HepG2 (cell line): ENCODE results near the gene SERAC1. TPM values are rescaled to one million over a fixed set of nuclear protein-coding genes. Genes with fewer than 3 reads are reported as not detected.

Source experiments
- ATAC-seq: fragments of 200-7000 bp; cut with Tn5 transposase; 3 replicates; pipeline ENCODE4 v1.9.1; 2020; ENCODE audit warnings: mild to moderate bottlenecking, moderate library complexity
- BruUV-seq: library from RNA; stranded (reverse); fragments of 400-500 nt; replicated peaks from 2 replicates; lab custom pipeline; 2021; lab: Mats Ljungman, UMichigan
- CTCF ChIA-PET: fragments of 300-600 bp; formaldehyde crosslinking; extraction: SDS; loops from one replicate; lab custom pipeline; 2021; ENCODE audit warnings: low total read pairs, inconsistent platforms, low intra/inter-chr PET ratio; lab: Yijun Ruan, JAX
- POLR2A ChIA-PET: fragments of 350-600 bp; sonication (Branson Sonifier 250); formaldehyde crosslinking; loops from one replicate; lab custom pipeline; 2020; ENCODE audit warnings: antibody characterized with exemption, inconsistent platforms; lab: Yijun Ruan, JAX
- DNase-seq: peaks from one replicate; pipeline ENCODE4 v3.0.0-alpha.2; 2015; ENCODE audit warnings: low spot score
- FAIRE-seq: peaks from 3 replicates; lab custom pipeline; 2011; peaks lifted over from hg19 to GRCh38; lab: Jason Lieb, UNC
- H2AFZ ChIP-seq: one replicate; pipeline ENCODE4 v1.6.1; 2011; ENCODE audit warnings: low read length, inconsistent platforms
- H3K27ac ChIP-seq: fragments of 300-600 bp; 3 replicates; pipeline ENCODE4 v1.8.0; 2011; ENCODE audit warnings: mixed run types, mild to moderate bottlenecking, mixed read lengths, low read length, inconsistent platforms; ENCODE audit not compliant: insufficient read depth; ENCODE audit errors: extremely low read length
- H3K27me3 ChIP-seq, 2 experiments: fragments of 200-600 bp in 1 of 2; 2 replicates in 1 of 2; 3 replicates in 1 of 2; pipeline versions ENCODE4 v1.6.0 to v1.8.0; 2011; ENCODE audit warnings: low read length in 2 of 2, mild to moderate bottlenecking in 2 of 2, moderate library complexity in 2 of 2, inconsistent platforms in 1 of 2; ENCODE audit not compliant: insufficient read depth in 2 of 2, control insufficient read depth in 1 of 2
- H3K36me3 ChIP-seq, 2 experiments: fragments of 200-600 bp in 1 of 2; replicated peaks in 1 of 2; 2 replicates in 1 of 2; 3 replicates in 1 of 2; pipeline versions ENCODE4 v1.5.1 to v1.8.0; 2011; ENCODE audit warnings: low read length in 2 of 2, inconsistent platforms in 1 of 2; ENCODE audit not compliant: insufficient read depth in 2 of 2, control insufficient read depth in 1 of 2
- H3K4me1 ChIP-seq: 2 replicates; pipeline ENCODE4 v1.5.1; 2012; ENCODE audit warnings: low read length, inconsistent platforms; ENCODE audit not compliant: insufficient read depth
- H3K4me2 ChIP-seq: 2 replicates; pipeline ENCODE4 v1.6.0; 2011; ENCODE audit warnings: low read depth, low read length, inconsistent platforms
- H3K4me3 ChIP-seq, 3 experiments: fragments of 200-600 bp in 1 of 3; sonication (generic), shearing (Covaris generic) in 1 of 3; replicated peaks in 1 of 3; 2 replicates each; pipeline ENCODE4 v1.5.1; 2011 to 2016; ENCODE audit warnings: low read length in 3 of 3, inconsistent platforms in 2 of 3, low read depth in 2 of 3, mild to moderate bottlenecking in 2 of 3, control low read depth in 1 of 3, mixed read lengths in 1 of 3; ENCODE audit not compliant: insufficient read depth in 1 of 3
- H3K79me2 ChIP-seq: one replicate; pipeline ENCODE4 v1.6.1; 2011; ENCODE audit warnings: low read length, inconsistent platforms; ENCODE audit not compliant: insufficient read depth
- H3K9ac ChIP-seq: 2 replicates; pipeline ENCODE4 v1.6.0; 2011; ENCODE audit warnings: mild to moderate bottlenecking, low read depth, low read length, inconsistent platforms; ENCODE audit not compliant: insufficient read depth
- H3K9me3 ChIP-seq: 2 replicates; pipeline ENCODE4 v1.5.1; 2012; ENCODE audit warnings: mild to moderate bottlenecking, low read length
- H4K20me1 ChIP-seq: 2 replicates; pipeline ENCODE4 v1.6.0; 2011; ENCODE audit warnings: inconsistent platforms, mild to moderate bottlenecking, low read length, moderate library complexity; ENCODE audit not compliant: insufficient read depth
- PRDM4 ChIP-seq: sonication (generic); formaldehyde crosslinking; IDR thresholded peaks from 2 replicates; pipeline ENCODE4 v1.9.0; 2021; ENCODE audit warnings: missing genetic modification reagents, borderline replicate concordance
- WGBS: methylation state at CpG from one replicate; pipeline ENCODE4 v1.1.6; 2017; ENCODE audit warnings: low lambda C conversion rate; 5-methylcytosine and 5-hydroxymethylcytosine counted together
- in situ Hi-C: cut with HindIII; loops from 2 replicates; pipeline ENCODE4 v1.10.0; 2017; ENCODE audit warnings: low pct_unique_long_range_greater_than_20kb; ENCODE audit not compliant: extremely low pct_ligation_motif_present
- intact Hi-C: fragments of 100-400 bp; cut with micrococcal nuclease; formaldehyde crosslinking; loops from one replicate; pipeline ENCODE4 v1.10.0; 2022; ENCODE audit not compliant: unreplicated experiment
- polyA plus RNA-seq, 8 experiments: library from polyadenylated mRNA; depleted of rRNA in 3 of 8; stranded (reverse) in 7 of 8; unstranded in 1 of 8; fragments of >200 nt; fragmentation: Illumina TruSeq in 4 of 8; extraction: Trizol in 4 of 8; gene quantifications; 2 replicates each; pipeline versions ENCODE4 v1.2.1 to v1.2.3, GENCODE V29; 2011 to 2016; ENCODE audit warnings: low read depth in 4 of 8, missing spikeins in 1 of 8, mixed read lengths in 1 of 8; ENCODE audit not compliant: insufficient read depth in 1 of 8
- total RNA-seq, 5 experiments: library from RNA; depleted of rRNA; stranded (reverse); fragments of >200 nt; fragmentation: Illumina TruSeq; extraction: Trizol; gene quantifications; 2 replicates each; pipeline ENCODE4 v1.2.3, GENCODE V29; 2016; ENCODE audit warnings: low read depth in 1 of 5
- TF ChIP-seq, protein P1 (sequence below), 2 experiments: sonication (generic) in 1 of 2; formaldehyde crosslinking in 1 of 2; IDR thresholded peaks; 2 replicates each; pipeline versions ENCODE4 v1.4.0 to v1.6.1; 2016 to 2020; ENCODE audit warnings: borderline replicate concordance in 1 of 2, low read depth in 1 of 2, mild to moderate bottlenecking in 1 of 2, missing genetic modification reagents in 1 of 2

The SERAC1 gene
- total and polyA plus RNA-seq, 2 of the 13 experiments (the other 11 are each of a cell fraction or from before 2014, with no cell fraction given): 4.5 to 8.1 TPM

- H4K20me1 ChIP-seq: no peaks in the 10 kb centered on the region
- no peak for TF ChIP-seq PRDM4 (CRISPR knock-in tag)
- TF ChIP-seq, protein P1, sequence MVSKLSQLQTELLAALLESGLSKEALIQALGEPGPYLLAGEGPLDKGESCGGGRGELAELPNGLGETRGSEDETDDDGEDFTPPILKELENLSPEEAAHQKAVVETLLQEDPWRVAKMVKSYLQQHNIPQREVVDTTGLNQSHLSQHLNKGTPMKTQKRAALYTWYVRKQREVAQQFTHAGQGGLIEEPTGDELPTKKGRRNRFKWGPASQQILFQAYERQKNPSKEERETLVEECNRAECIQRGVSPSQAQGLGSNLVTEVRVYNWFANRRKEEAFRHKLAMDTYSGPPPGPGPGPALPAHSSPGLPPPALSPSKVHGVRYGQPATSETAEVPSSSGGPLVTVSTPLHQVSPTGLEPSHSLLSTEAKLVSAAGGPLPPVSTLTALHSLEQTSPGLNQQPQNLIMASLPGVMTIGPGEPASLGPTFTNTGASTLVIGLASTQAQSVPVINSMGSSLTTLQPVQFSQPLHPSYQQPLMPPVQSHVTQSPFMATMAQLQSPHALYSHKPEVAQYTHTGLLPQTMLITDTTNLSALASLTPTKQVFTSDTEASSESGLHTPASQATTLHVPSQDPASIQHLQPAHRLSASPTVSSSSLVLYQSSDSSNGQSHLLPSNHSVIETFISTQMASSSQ (IDR thresholded peaks at IDR 0.05; ENCODE audit: low read depth): 0 out of 2 replicates have a peak, but pooled peaks have one; percentile 16
- TF ChIP-seq, protein P1 (CRISPR knock-in tag; IDR thresholded peaks at IDR 0.05; ENCODE audit: borderline replicate concordance): no peak
- peaks cover 5 to 14% of the 10 kb centered on the region in 2 experiments; a peak in 4 of 5 replicates for H3K36me3 ChIP-seq
- no peak overlapping the region for H2AFZ ChIP-seq
- FAIRE-seq (no peak), ATAC-seq (no peak), DNase-seq (no peak)
- BruUV-seq: no TSS peak
- H3K4me3 ChIP-seq: no peak overlapping the region
- 93% methylated on average over 3 of the region's 3 CpGs for WGBS
- H3K27me3 ChIP-seq: no peaks in the 10 kb centered on the region
- no peaks in the 10 kb centered on the region for H3K9me3 ChIP-seq
- ChIA-PET POLR2A (no interaction called here), CTCF (no interaction called here)
- H3K9ac ChIP-seq: no peak overlapping the region
- peaks cover 70% of the 10 kb centered on the region for H3K4me1 ChIP-seq
- H3K79me2 ChIP-seq: peaks cover 3% of the 10 kb centered on the region
- in situ Hi-C loops (no loop called here), intact Hi-C loops (no loop called here)
- H3K27ac ChIP-seq: no peak overlapping the region
- H3K4me2 ChIP-seq: no peak overlapping the region
Observed at GRCh38 chr6:158188591-158188990, 20.5 kb upstream of the SERAC1 start.
